ENCODE measurements around the gene S100PBP. TPM values are rescaled to one million over a fixed set of nuclear protein-coding genes. Genes with fewer than 3 reads are reported as not detected.

The S100PBP gene
- total and polyA plus RNA-seq, 9 of the 15 experiments (the other 6 are each of a cell fraction or from before 2014, with no cell fraction given): 22.9 to 60.2 (median 32.9) TPM

GRCh38 chr1:32861904-32862695 lies 44.6 kb downstream of the S100PBP start:
- H4K20me1 ChIP-seq (replicated peaks; ENCODE audit: control insufficient read depth, insufficient read depth, low read length): no peaks in the 10 kb centered on the region
- no peaks in the 10 kb centered on the region for H3K9me1 ChIP-seq (ENCODE audit: control insufficient read depth, insufficient read depth, low read length)
- no peak for TF ChIP-seq CHCHD3 (CRISPR knock-in tag; IDR thresholded peaks at IDR 0.05)
- no peak for TF ChIP-seq ILF3 (IDR thresholded peaks at IDR 0.05; ENCODE audit: borderline replicate concordance)
- no peak for TF ChIP-seq TAL1 (IDR thresholded peaks at IDR 0.05)
- TF ChIP-seq, protein P1, sequence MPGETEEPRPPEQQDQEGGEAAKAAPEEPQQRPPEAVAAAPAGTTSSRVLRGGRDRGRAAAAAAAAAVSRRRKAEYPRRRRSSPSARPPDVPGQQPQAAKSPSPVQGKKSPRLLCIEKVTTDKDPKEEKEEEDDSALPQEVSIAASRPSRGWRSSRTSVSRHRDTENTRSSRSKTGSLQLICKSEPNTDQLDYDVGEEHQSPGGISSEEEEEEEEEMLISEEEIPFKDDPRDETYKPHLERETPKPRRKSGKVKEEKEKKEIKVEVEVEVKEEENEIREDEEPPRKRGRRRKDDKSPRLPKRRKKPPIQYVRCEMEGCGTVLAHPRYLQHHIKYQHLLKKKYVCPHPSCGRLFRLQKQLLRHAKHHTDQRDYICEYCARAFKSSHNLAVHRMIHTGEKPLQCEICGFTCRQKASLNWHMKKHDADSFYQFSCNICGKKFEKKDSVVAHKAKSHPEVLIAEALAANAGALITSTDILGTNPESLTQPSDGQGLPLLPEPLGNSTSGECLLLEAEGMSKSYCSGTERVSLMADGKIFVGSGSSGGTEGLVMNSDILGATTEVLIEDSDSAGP (CRISPR knock-in tag; IDR thresholded peaks at IDR 0.05): no peak
- TF ChIP-seq, protein P2, sequence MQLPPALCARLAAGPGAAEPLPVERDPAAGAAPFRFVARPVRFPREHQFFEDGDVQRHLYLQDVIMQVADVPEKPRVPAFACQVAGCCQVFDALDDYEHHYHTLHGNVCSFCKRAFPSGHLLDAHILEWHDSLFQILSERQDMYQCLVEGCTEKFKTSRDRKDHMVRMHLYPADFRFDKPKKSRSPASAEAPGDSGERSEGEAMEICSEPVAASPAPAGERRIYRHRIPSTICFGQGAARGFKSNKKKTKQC (CRISPR knock-in tag; IDR thresholded peaks at IDR 0.05): no peak
- peak; percentile 64 for TF ChIP-seq PRDM10 (IDR thresholded peaks at IDR 0.05; ENCODE audit: partially characterized antibody)
- no peak for TF ChIP-seq SNRNP70 (optimal IDR thresholded peaks at IDR 0.05; ENCODE audit: low read depth, low read length)
- TF ChIP-seq MBD2 (IDR thresholded peaks at IDR 0.05; ENCODE audit: borderline replicate concordance, low read depth): no peak
- no TSS peak for BruUV-seq (replicated peaks)
- intact Hi-C loops (cut with micrococcal nuclease) (no loop called here), in situ Hi-C loops (cut with MboI) (no loop called here)
- WGBS (ENCODE audit: insufficient coverage, low coverage, missing lambda C conversion rate): 77% methylated on average over 3 of the region's 3 CpGs
- no peak overlapping the region for H3K27ac ChIP-seq (ENCODE audit: extremely low read depth, low read depth, low read length)
- no peak for FAIRE-seq
- H2AFZ ChIP-seq (ENCODE audit: low read depth, low read length): no peak overlapping the region
- peaks cover 46% of the 10 kb centered on the region; the same call in 2 of the 3 replicates for H3K36me3 ChIP-seq (ENCODE audit: control insufficient read depth, insufficient read depth, low read length)
- DNase-seq (ENCODE audit: extremely low read depth in 1 of 4, low spot score in 3 of 4): no peak
- H3K9ac ChIP-seq (ENCODE audit: insufficient read depth in 1 of 2, low read depth in 2 of 2, low read length in 2 of 2): no peak overlapping the region
- no peak for ATAC-seq
- peaks cover 0 to 3% of the 10 kb centered on the region in 2 experiments; a peak in 1 of 5 replicates for H3K4me1 ChIP-seq (replicated peaks in 1 of 2; ENCODE audit: control insufficient read depth in 2 of 2, insufficient read depth in 2 of 2, low read length in 2 of 2)
- H3K9me3 ChIP-seq (replicated peaks; ENCODE audit: control insufficient read depth, insufficient read depth, low read depth, low read length): no peaks in the 10 kb centered on the region
- H3K27me3 ChIP-seq (ENCODE audit: control insufficient read depth in 2 of 2, insufficient read depth in 2 of 2, low read length in 2 of 2): no peaks in the 10 kb centered on the region
- POLR2A ChIA-PET: interaction anchor here (0.6 to 1.0 kb wide), 7 partner anchors 10 to 627 kb away, joined by 3 read pairs; no protein-coding TSS in a partner anchor
- H3K4me2 ChIP-seq (ENCODE audit: insufficient read depth, low read length): no peak overlapping the region
- CTCF ChIA-PET (ENCODE audit: low intra/inter-chr PET ratio): no interaction called here
- H3K79me2 ChIP-seq (ENCODE audit: control insufficient read depth, insufficient read depth, low read length): no peaks in the 10 kb centered on the region
- H3K4me3 ChIP-seq: no peak overlapping the region

All from K562 (cell line).